ENCODE data around the gene PRKCE. TPM values are rescaled to one million over a fixed set of nuclear protein-coding genes. Genes with fewer than 3 reads are reported as not detected.

PRKCE gene
- total RNA-seq, 1 donor from 2014 or later, result 20.3 TPM

GRCh38 chr2:46117379-46117778 is 465.9 kb downstream of the PRKCE start:
- no peak for DNase-seq (ENCODE audit: low spot score)
- intact Hi-C loops (cut with DNase I), result no loop called here

DNA sequence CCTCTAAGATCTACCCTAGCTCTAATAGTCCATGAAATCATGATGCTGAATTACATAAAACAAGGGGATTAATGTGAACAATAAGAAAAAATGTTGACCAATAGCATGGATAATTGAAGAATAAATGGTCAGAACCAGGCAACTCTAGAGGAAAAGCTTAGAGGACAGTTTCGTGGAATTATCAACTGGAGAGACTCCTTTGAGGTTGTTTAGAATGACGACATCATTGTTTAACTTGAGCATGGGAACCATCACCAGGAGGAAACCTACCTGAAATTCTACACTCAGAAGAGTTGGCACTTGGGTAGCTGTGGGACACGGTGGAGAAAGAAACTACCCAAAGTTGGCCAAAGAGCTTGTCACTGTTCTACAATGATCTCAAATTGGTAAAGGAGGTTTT is 466.5 kb downstream of the PRKCE start:
- intact Hi-C loops (cut with DNase I), result no loop called here
- DNase-seq (ENCODE audit: low spot score), result no peak

- intact Hi-C loops (cut with DNase I), result no loop called here
- no peak for DNase-seq (ENCODE audit: low spot score)
These were observed 467.3 kb downstream of the PRKCE start for GRCh38 chr2:46118656-46119371.

DNA sequence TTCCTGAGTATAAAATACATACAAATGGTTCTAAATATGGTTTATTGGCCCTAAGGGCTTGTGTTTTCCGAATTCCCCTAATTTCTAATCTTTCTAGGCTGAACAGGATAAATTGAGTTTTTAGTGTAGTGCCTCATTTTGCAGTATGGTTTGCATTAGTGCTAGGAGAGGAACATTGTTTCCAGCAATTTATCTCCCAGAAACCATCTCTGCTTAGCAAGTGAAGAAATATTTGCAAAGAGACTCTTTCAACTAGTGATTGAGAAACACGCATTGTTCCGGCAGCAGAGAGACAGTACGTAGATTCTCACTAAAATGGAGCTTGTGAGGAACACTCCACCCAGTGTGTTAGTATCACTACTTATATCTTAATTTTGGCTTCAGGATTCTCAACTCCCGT is 468.0 kb downstream of the PRKCE start:
- intact Hi-C loops (cut with DNase I), result no loop called here
- DNase-seq (ENCODE audit: low spot score), result no peak

- intact Hi-C loops (cut with DNase I), result loop anchor here (5.0 kb wide), 1 partner anchor 39 kb away; no protein-coding TSS in a partner anchor
- no peak for DNase-seq (ENCODE audit: low spot score)
These were observed 469.5 kb downstream of the PRKCE start for GRCh38 chr2:46120792-46121555.

DNA sequence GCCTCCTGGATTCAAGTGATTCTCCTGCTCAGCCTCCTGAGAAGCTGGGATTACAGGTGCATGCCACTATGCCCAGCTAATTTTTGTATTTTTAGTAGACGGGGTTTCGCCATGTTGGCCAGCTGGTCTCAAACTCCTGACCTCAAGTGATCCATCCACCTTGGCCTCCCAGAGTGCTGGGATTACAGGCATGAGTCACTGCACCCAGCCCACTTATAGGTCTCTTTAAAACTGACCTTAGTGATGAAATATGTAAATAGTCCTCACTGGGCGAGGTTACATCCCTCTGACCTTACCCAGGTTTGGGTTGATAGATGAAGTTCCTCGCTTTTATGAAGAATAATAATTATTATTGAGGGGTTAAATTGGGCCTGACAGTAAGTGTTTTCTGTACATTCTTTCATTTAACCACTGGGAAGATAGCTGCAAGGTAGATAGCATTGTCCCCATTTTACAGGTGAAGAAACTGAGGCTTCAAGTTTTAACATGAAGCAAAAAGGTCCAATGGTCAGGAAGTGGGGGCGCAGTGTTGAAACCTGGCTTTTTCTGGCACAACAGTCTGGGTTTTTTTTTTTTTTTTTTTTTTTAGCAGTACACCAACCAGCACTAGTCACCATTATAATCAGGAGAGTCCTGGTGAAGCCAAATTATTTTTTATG is 471.0 kb downstream of the PRKCE start:
- intact Hi-C loops (cut with DNase I), result loop anchor here (5.0 kb wide), 1 partner anchor 40 kb away; no protein-coding TSS in a partner anchor
- no peak for DNase-seq (ENCODE audit: low spot score)

DNA sequence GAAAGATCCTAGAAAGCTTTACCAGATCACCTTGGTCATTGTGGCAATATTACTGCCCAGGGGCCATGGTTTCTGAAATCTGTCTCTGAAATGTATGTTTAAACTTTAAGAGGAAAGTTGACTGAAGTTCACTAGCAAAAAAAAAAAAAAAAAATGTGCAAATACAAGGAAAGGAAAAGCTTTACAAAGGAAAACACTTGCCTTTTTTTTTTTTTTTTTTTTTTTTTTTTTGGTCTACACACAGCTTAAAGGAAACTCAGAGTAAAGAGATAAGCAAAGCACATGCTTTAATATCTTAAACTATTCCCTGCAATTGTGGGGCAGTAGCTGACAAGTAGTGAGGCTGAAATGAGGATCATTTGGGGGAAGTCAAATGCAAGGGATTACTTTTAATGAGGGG is 471.5 kb downstream of the PRKCE start:
- DNase-seq (ENCODE audit: low spot score), result no peak

GRCh38 chr2:46125798-46126197 is 474.3 kb downstream of the PRKCE start:
- DNase-seq (ENCODE audit: low spot score), result no peak
- intact Hi-C loops (cut with DNase I), result no loop called here

More for the DNA sequence above, 471.5 kb downstream of the PRKCE start:
- intact Hi-C loops (cut with DNase I), result loop anchor here (5.0 kb wide), 1 partner anchor 41 kb away; no protein-coding TSS in a partner anchor

DNA sequence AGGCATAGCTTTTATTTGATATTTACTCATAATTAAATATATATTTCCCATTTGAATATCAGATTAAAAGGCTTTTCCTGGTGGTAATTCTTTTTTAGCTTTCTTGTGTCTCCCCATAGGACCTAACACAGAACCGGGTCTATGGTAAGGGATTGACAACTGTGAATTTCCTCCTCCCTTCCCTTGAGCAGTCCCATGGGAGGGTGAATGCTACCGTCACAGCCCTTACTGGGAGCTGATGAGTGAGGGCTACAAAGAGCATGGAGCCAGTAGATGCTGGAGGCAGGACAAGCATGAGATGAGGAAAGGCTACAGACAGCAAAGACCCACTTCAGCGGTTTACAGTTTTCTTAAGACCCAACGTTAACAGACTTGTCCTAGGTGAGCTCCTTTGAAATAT is 475.1 kb downstream of the PRKCE start:
- intact Hi-C loops (cut with DNase I), result no loop called here
- no peak for DNase-seq (ENCODE audit: low spot score)

DNA sequence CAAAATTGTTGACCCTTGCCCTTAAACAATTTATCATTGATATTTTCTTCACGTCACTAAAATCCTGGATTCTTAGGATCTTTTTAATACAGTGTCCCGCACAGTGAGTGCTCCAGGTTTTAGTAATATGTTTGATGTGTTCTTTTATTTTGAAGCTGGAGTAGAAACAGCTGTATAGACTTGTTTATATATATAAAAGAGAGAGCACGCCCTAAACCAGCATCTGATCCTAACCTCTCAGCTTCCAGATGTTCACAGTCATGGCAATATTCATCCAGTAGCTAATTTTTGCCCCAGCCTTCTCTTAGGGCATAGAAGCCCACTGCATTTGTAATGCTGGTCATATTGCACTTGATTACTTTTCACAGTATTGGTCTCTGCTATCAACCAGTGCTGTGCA is 475.7 kb downstream of the PRKCE start:
- intact Hi-C loops (cut with DNase I), result no loop called here
- DNase-seq (ENCODE audit: low spot score), result no peak

GRCh38 chr2:46130511-46130910 is 479.0 kb downstream of the PRKCE start:
- DNase-seq (ENCODE audit: low spot score), result no peak
- intact Hi-C loops (cut with DNase I), result no loop called here

GRCh38 chr2:46132996-46133395 is 481.5 kb downstream of the PRKCE start:
- no peak for DNase-seq (ENCODE audit: low spot score)
- intact Hi-C loops (cut with DNase I), result no loop called here

- intact Hi-C loops (cut with DNase I), result no loop called here
- no peak for DNase-seq (ENCODE audit: low spot score)
These were observed 483.2 kb downstream of the PRKCE start for GRCh38 chr2:46134531-46135227.

DNA sequence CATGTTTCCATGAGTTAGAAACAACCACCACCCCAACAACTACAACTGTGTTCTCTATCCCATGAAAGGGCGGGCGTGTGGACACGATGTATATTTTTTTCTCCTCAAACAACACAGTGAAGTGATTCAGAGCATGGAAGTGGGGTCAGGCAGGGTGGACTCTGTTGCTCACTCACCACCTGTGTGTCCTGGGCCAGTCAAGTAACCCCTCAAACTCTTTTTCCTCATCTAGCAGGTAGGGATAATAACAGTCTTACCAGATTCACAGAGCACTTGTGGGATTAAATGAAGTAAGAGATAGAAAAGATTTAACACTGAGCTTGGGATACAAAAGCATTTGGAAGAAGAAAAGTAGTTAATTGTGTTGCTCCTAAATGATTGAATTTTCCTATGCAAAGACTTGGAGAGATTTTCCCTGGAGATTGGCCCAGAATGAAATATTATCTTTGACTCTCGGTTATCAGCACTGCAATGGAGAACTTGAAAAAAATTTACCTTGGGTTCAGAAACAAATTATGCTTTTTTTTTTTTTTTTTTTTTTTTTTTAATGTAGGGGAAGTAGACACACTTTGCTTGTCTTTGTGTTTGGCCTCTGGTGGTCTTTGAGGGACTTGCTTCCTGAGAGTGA is 483.9 kb downstream of the PRKCE start:
- no peak for DNase-seq (ENCODE audit: low spot score)
- intact Hi-C loops (cut with DNase I), result no loop called here

DNA sequence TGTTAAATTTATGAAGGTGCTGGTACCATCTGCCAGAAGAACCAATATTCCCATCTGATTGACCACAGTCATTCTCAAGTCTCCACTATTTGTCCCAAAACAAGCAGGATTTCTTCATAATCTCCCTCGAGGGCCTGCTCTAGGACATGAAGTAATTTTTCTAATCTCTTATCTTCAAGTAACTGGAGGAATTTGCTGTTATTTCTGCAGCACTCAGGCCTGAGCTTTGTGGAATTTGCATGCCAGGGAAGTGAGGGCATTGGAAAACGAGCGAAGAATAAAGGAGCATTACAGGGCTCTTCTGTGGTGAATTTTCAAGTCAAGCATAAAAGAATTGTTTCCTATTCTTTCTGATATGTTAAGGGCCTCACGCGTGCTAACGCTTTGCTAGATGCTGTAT is 484.5 kb downstream of the PRKCE start:
- intact Hi-C loops (cut with DNase I), result no loop called here
- no peak for DNase-seq (ENCODE audit: low spot score)

DNA sequence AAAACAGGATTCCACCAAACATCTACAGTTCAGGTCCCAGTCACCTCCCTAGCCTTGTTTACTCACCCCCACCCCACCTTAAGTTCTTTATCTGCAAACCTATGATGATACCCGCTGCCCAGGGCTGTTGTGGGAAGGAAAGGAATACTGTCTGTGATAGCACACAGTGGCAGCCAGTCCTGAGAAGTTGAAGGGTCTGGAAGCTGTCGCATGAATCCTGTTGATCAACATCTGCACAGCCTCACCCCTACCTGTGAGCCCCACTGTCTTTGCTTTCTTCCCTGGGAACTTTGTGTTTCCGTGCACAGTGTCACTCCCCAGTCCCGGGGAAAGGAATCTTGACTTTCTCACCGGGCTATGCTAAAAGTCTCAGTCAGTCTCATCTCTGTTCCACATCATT is 485.0 kb downstream of the PRKCE start:
- intact Hi-C loops (cut with DNase I), result no loop called here
- no peak for DNase-seq (ENCODE audit: low spot score)

GRCh38 chr2:46136953-46137352 is 485.5 kb downstream of the PRKCE start:
- no peak for DNase-seq (ENCODE audit: low spot score)
- intact Hi-C loops (cut with DNase I), result no loop called here

- intact Hi-C loops (cut with DNase I), result no loop called here
- no peak for DNase-seq (ENCODE audit: low spot score)
These were observed 491.3 kb downstream of the PRKCE start for GRCh38 chr2:46142546-46143428.
